Heart right ventricle (tissue), 16 donors: ENCODE measurements around the gene ALX4. TPM values are rescaled to one million over a fixed set of nuclear protein-coding genes. Genes with fewer than 3 reads are reported as not detected.

Experiments
- ATAC-seq, 8 donors: fragments of 200-7000 bp; cut with Tn5 transposase; one replicate each; pipeline ENCODE4 v1.9.1; 2020; ENCODE audit warnings: mild to moderate bottlenecking in 8 of 8, moderate library complexity in 8 of 8, moderate number of reproducible peaks in 1 of 8
- DNase-seq, 2 donors: peaks; one replicate each; pipeline ENCODE4 v3.0.0-alpha.2; 2020
- H3K27ac ChIP-seq, 10 donors: fragments of 200-600 bp; sonication (generic) in 2 of 10; one replicate each; pipeline versions ENCODE4 v1.5.0 to v1.8.0; 2020 to 2022; ENCODE audit warnings: mild to moderate bottlenecking in 3 of 10
- H3K27me3 ChIP-seq, 7 donors: fragments of 200-600 bp; one replicate each; pipeline ENCODE4 v1.8.0; 2021 to 2022; ENCODE audit warnings: mild to moderate bottlenecking in 2 of 7
- H3K36me3 ChIP-seq, 9 donors: fragments of 200-600 bp; sonication (generic) in 1 of 9; one replicate each; pipeline versions ENCODE4 v1.5.0 to v1.8.0; 2020 to 2022; ENCODE audit warnings: mild to moderate bottlenecking in 2 of 9
- H3K4me1 ChIP-seq, 9 donors: fragments of 200-600 bp; sonication (generic) in 1 of 9; one replicate each; pipeline versions ENCODE4 v1.5.0 to v1.8.0; 2020 to 2022; ENCODE audit warnings: mild to moderate bottlenecking in 4 of 9
- H3K4me3 ChIP-seq, 10 donors: fragments of 200-600 bp; sonication (generic) in 2 of 10; one replicate each; pipeline versions ENCODE4 v1.5.0 to v1.8.0; 2020 to 2022; ENCODE audit warnings: mild to moderate bottlenecking in 7 of 10, moderate library complexity in 2 of 10
- H3K9me3 ChIP-seq, 11 donors: fragments of 200-600 bp in 10 of 11; sonication (generic) in 2 of 11; one replicate each; pipeline versions ENCODE4 v1.5.0 to v1.8.0; 2013 to 2022; ENCODE audit warnings: mild to moderate bottlenecking in 2 of 11, control low read depth in 1 of 11, moderate library complexity in 1 of 11
- CTCF ChIP-seq, 9 donors: fragments of 200-600 bp; sonication (generic) in 2 of 9; IDR thresholded peaks; one replicate each; pipeline versions ENCODE4 v1.5.0 to v1.8.0; 2021 to 2022; ENCODE audit warnings: antibody characterized with exemption in 9 of 9, mild to moderate bottlenecking in 5 of 9, moderate library complexity in 1 of 9
- WGBS, 2 donors: extraction: QIAGEN DNeasy Blood & Tissue Kit; methylation state at CpG; one replicate each; pipeline ENCODE4 v1.1.7; 2013; ENCODE audit warnings: inconsistent platforms in 1 of 2; 5-methylcytosine and 5-hydroxymethylcytosine counted together
- intact Hi-C, 10 donors: fragments of 100-400 bp; cut with DNase I; formaldehyde crosslinking; loops; one replicate each; pipeline versions ENCODE4 v1.11.1 to v1.14.2; 2022
- polyA plus RNA-seq, 2 donors: library from polyadenylated mRNA; stranded (reverse); fragments of 200-250 nt; gene quantifications; one replicate each; pipeline ENCODE4 v1.2.3, GENCODE V29; 2013
- total RNA-seq, 10 donors: library from RNA; stranded (reverse); fragmentation: NEBNext Ultra II Directional in 3 of 10; extraction: Animal tissue kit (Norgen Biotek cat#: 25700) in 3 of 10; gene quantifications; one replicate each; pipeline versions ENCODE4 v1.2.1 to v1.2.4, GENCODE V29; 2021 to 2023
- donor health status: Arrhythmogenic right ventricular cardiomyopathy.
- donor health status: ischemic (EF 13 %, LVEDD 7.1; RV severe dilation, severe dysfunction).
- donor health status: healthy with polysubstance abuse.
- donor health status: DM: no; HTN: yes; CAD: no.
- donor health status: DM: no; HTN: no; CAD: no.
- donor health status: ischemic (EF 25% LVEDD 6.9; RV normal size, moderate dysfunction).
- donor health status: ischemic (EF 25% LVEDD 5.7; RV mildly dilated, moderate dysfunction).
- donor health status: healthy.
- donor health status: DM: yes; HTN: yes; CAD: no.
- donor health status: Ischemic cardiomyopathy.
- donor health status: ischemic (EF 35%, LVEDD 5.7; RV mildly dilated, moderate dysfunction).
- donor health status: nonischemic (EF 11% LVEDD 7.7; RV severe dilation, severe dysfunction).
- donor health status: DM: yes; HTN: yes; CAD: no.
- donor health status: PGD.
- donor health status: ischemic (EF 29% LVEDD 5.4; RV normal size, mild dysfunction).
- donor health status: nonischemic (EF 23%, LVEDD 6.1; RV moderate dilation, normal function).

Gene ALX4
- total and polyA plus RNA-seq, 12 donors: 0.01 to 0.07 (median 0.06) TPM; not detected in 5

- 90 to 93% methylated on average over 18 of the region's 18 CpGs for WGBS, 2 donors
- Histone ChIP-seq H3K27me3 (no peaks in the 10 kb centered on the region), H3K4me3 (no peak overlapping the region), H3K36me3 (no peaks in the 10 kb centered on the region), H3K9me3 (no peaks in the 10 kb centered on the region), H3K27ac (no peak overlapping the region), H3K4me1 (no peaks in the 10 kb centered on the region)
- intact Hi-C loops: no loop called here
- DNase-seq: no peak
- no peak for TF ChIP-seq CTCF (IDR thresholded peaks at IDR 0.05)
- ATAC-seq: no peak
Observed at GRCh38 chr11:44277196-44278090, 32.5 kb downstream of the ALX4 start.

- Histone ChIP-seq H3K27me3 (no peaks in the 10 kb centered on the region), H3K36me3 (no peaks in the 10 kb centered on the region), H3K4me1 (no peaks in the 10 kb centered on the region), H3K4me3 (no peak overlapping the region), H3K27ac (no peak overlapping the region), H3K9me3 (no peaks in the 10 kb centered on the region)
- 87 to 88% methylated on average over 7 of the region's 7 CpGs for WGBS, 2 donors
- intact Hi-C loops: no loop called here
- ATAC-seq (no peak), DNase-seq (no peak)
- TF ChIP-seq CTCF (IDR thresholded peaks at IDR 0.05): no peak
Observed at GRCh38 chr11:44275961-44276550, 33.9 kb downstream of the ALX4 start.

- DNase-seq (no peak), ATAC-seq (no peak)
- Histone ChIP-seq H3K9me3 (no peaks in the 10 kb centered on the region), H3K4me1 (peaks cover 0 to 3% (median 0%) of the 10 kb centered on the region in 9 donors), H3K27me3 (no peaks in the 10 kb centered on the region), H3K4me3 (no peak overlapping the region), H3K36me3 (no peaks in the 10 kb centered on the region), H3K27ac (no peak overlapping the region)
- intact Hi-C loops: no loop called here
- 98 to 100% methylated on average over 10 of the region's 10 CpGs for WGBS, 2 donors
- no peak for TF ChIP-seq CTCF (IDR thresholded peaks at IDR 0.05)
Observed at GRCh38 chr11:44275241-44275640, 34.7 kb downstream of the ALX4 start.

- Histone ChIP-seq H3K4me1 (peaks cover 0 to 4% (median 0%) of the 10 kb centered on the region in 9 donors), H3K4me3 (no peak overlapping the region), H3K9me3 (no peaks in the 10 kb centered on the region), H3K27me3 (no peaks in the 10 kb centered on the region), H3K36me3 (no peaks in the 10 kb centered on the region), H3K27ac (no peak overlapping the region)
- TF ChIP-seq CTCF (IDR thresholded peaks at IDR 0.05): no peak
- no peak for ATAC-seq
- intact Hi-C loops: no loop called here
- WGBS, 2 donors: 80 to 88% methylated on average over 1 of the region's 1 CpG
- no peak for DNase-seq
Observed at GRCh38 chr11:44274404-44274803, 35.5 kb downstream of the ALX4 start.
